Measurements from ENCODE around the gene CEBPB.
"Not testable (repeated sequence)": the region's sequence is repeated elsewhere in the genome, so short reads cannot be mapped to it uniquely, and the experiment has no call there.

CEBPB gene

GRCh38 chr20:50172347-50173013 lies 18.1 kb upstream of the CEBPB start:
- H3K9me3 ChIP-seq (ENCODE audit: control insufficient read depth in 2 of 2, low read length in 2 of 2): no peaks in the 10 kb centered on the region

GRCh38 chr20:50174456-50174855 lies 16.2 kb upstream of the CEBPB start:
- Histone ChIP-seq H3K4me1 (ENCODE audit: control insufficient read depth, insufficient read depth, low read length) (peaks cover 20% of the 10 kb centered on the region), H3K27me3 (ENCODE audit: control insufficient read depth in 1 of 2, insufficient read depth in 2 of 2, low read length in 2 of 2) (no peaks in the 10 kb centered on the region), H3K27ac (ENCODE audit: low read length) (no peak overlapping the region), H3K36me3 (ENCODE audit: control insufficient read depth in 2 of 2, insufficient read depth in 2 of 2, low read length in 2 of 2) (no peaks in the 10 kb centered on the region), H3K4me3 (ENCODE audit: low read length in 2 of 2) (no peak overlapping the region), H3K9ac (ENCODE audit: low read length in 2 of 2) (no peak overlapping the region), H3K9me3 (ENCODE audit: control insufficient read depth in 2 of 2, low read length in 2 of 2) (no peaks in the 10 kb centered on the region)

More at GRCh38 chr20:50172347-50173013, 18.1 kb upstream of the CEBPB start:
- Histone ChIP-seq H3K27me3 (ENCODE audit: control insufficient read depth in 1 of 2, insufficient read depth in 2 of 2, low read length in 2 of 2) (no peaks in the 10 kb centered on the region), H3K36me3 (ENCODE audit: control insufficient read depth in 2 of 2, insufficient read depth in 2 of 2, low read length in 2 of 2) (no peaks in the 10 kb centered on the region), H3K27ac (ENCODE audit: low read length) (peak overlapping the region; percentile 94), H3K4me3 (ENCODE audit: low read length in 2 of 2) (peak overlapping the region; percentile 78 to 91), H3K9ac (ENCODE audit: low read length in 2 of 2) (peak overlapping the region; percentile 91 to 95), H3K4me1 (ENCODE audit: control insufficient read depth, insufficient read depth, low read length) (peaks cover 24% of the 10 kb centered on the region)

- H3K9me3 ChIP-seq (ENCODE audit: control insufficient read depth in 2 of 2, low read length in 2 of 2): no peaks in the 10 kb centered on the region
- H3K27me3 ChIP-seq (ENCODE audit: control insufficient read depth in 1 of 2, insufficient read depth in 2 of 2, low read length in 2 of 2): no peaks in the 10 kb centered on the region
- no peak overlapping the region for H3K9ac ChIP-seq (ENCODE audit: low read length in 2 of 2)
- no peak overlapping the region for H3K27ac ChIP-seq (ENCODE audit: low read length)
- no peaks in the 10 kb centered on the region for H3K36me3 ChIP-seq (ENCODE audit: control insufficient read depth in 2 of 2, insufficient read depth in 2 of 2, low read length in 2 of 2)
- H3K4me1 ChIP-seq (ENCODE audit: control insufficient read depth, insufficient read depth, low read length): peaks cover 20% of the 10 kb centered on the region
- H3K4me3 ChIP-seq (ENCODE audit: low read length in 2 of 2): no peak overlapping the region
These were observed 14.4 kb upstream of the CEBPB start for GRCh38 chr20:50175938-50176933.

- not testable (repeated sequence) for H3K36me3 ChIP-seq (ENCODE audit: control insufficient read depth in 2 of 2, insufficient read depth in 2 of 2, low read length in 2 of 2); H3K9ac ChIP-seq (ENCODE audit: low read length in 2 of 2); H3K4me1 ChIP-seq (ENCODE audit: control insufficient read depth, insufficient read depth, low read length)
These were observed 12.0 kb upstream of the CEBPB start for GRCh38 chr20:50178672-50179071.

GRCh38 chr20:50181344-50181743 lies 9.3 kb upstream of the CEBPB start:
- no peaks in the 10 kb centered on the region for H3K36me3 ChIP-seq (ENCODE audit: control insufficient read depth in 2 of 2, insufficient read depth in 2 of 2, low read length in 2 of 2)
- H3K27me3 ChIP-seq (ENCODE audit: control insufficient read depth in 1 of 2, insufficient read depth in 2 of 2, low read length in 2 of 2): no peaks in the 10 kb centered on the region
- no peak overlapping the region for H3K9ac ChIP-seq (ENCODE audit: low read length in 2 of 2)
- H3K4me3 ChIP-seq (ENCODE audit: low read length in 2 of 2): no peak overlapping the region
- H3K4me1 ChIP-seq (ENCODE audit: control insufficient read depth, insufficient read depth, low read length): peaks cover 4% of the 10 kb centered on the region
- no peaks in the 10 kb centered on the region for H3K9me3 ChIP-seq (ENCODE audit: control insufficient read depth in 2 of 2, low read length in 2 of 2)
- H3K27ac ChIP-seq (ENCODE audit: low read length): no peak overlapping the region

More at GRCh38 chr20:50178672-50179071, 12.0 kb upstream of the CEBPB start:
- H3K27me3 ChIP-seq (ENCODE audit: control insufficient read depth in 1 of 2, insufficient read depth in 2 of 2, low read length in 2 of 2); H3K4me3 ChIP-seq (ENCODE audit: low read length in 2 of 2); H3K9me3 ChIP-seq (ENCODE audit: control insufficient read depth in 2 of 2, low read length in 2 of 2); H3K27ac ChIP-seq (ENCODE audit: low read length): not testable (repeated sequence)

GRCh38 chr20:50182346-50182745 lies 8.3 kb upstream of the CEBPB start:
- H3K4me1 ChIP-seq (ENCODE audit: control insufficient read depth, insufficient read depth, low read length): peaks cover 6% of the 10 kb centered on the region
- no peak overlapping the region for H3K9ac ChIP-seq (ENCODE audit: low read length in 2 of 2)
- H3K27me3 ChIP-seq (ENCODE audit: control insufficient read depth in 1 of 2, insufficient read depth in 2 of 2, low read length in 2 of 2): no peaks in the 10 kb centered on the region

GRCh38 chr20:50185426-50185825 lies 5.2 kb upstream of the CEBPB start:
- H3K9me3 ChIP-seq (ENCODE audit: control insufficient read depth in 2 of 2, low read length in 2 of 2): no peaks in the 10 kb centered on the region
- H3K4me3 ChIP-seq (ENCODE audit: low read length in 2 of 2): no peak overlapping the region
- peaks cover 9% of the 10 kb centered on the region for H3K4me1 ChIP-seq (ENCODE audit: control insufficient read depth, insufficient read depth, low read length)
- H3K9ac ChIP-seq (ENCODE audit: low read length in 2 of 2): no peak overlapping the region
- no peaks in the 10 kb centered on the region for H3K27me3 ChIP-seq (ENCODE audit: control insufficient read depth in 1 of 2, insufficient read depth in 2 of 2, low read length in 2 of 2)
- no peak overlapping the region for H3K27ac ChIP-seq (ENCODE audit: low read length)
- no peaks in the 10 kb centered on the region for H3K36me3 ChIP-seq (ENCODE audit: control insufficient read depth in 2 of 2, insufficient read depth in 2 of 2, low read length in 2 of 2)

More at GRCh38 chr20:50182346-50182745, 8.3 kb upstream of the CEBPB start:
- Histone ChIP-seq H3K4me3 (ENCODE audit: low read length in 2 of 2) (no peak overlapping the region), H3K36me3 (ENCODE audit: control insufficient read depth in 2 of 2, insufficient read depth in 2 of 2, low read length in 2 of 2) (no peaks in the 10 kb centered on the region), H3K27ac (ENCODE audit: low read length) (no peak overlapping the region), H3K9me3 (ENCODE audit: control insufficient read depth in 2 of 2, low read length in 2 of 2) (no peaks in the 10 kb centered on the region)

- no peaks in the 10 kb centered on the region for H3K27me3 ChIP-seq (ENCODE audit: control insufficient read depth in 1 of 2, insufficient read depth in 2 of 2, low read length in 2 of 2)
- H3K36me3 ChIP-seq (ENCODE audit: control insufficient read depth in 2 of 2, insufficient read depth in 2 of 2, low read length in 2 of 2): no peaks in the 10 kb centered on the region
- no peaks in the 10 kb centered on the region for H3K9me3 ChIP-seq (ENCODE audit: control insufficient read depth in 2 of 2, low read length in 2 of 2)
- peaks cover 9% of the 10 kb centered on the region for H3K4me1 ChIP-seq (ENCODE audit: control insufficient read depth, insufficient read depth, low read length)
- no peak overlapping the region for H3K4me3 ChIP-seq (ENCODE audit: low read length in 2 of 2)
- no peak overlapping the region for H3K9ac ChIP-seq (ENCODE audit: low read length in 2 of 2)
- H3K27ac ChIP-seq (ENCODE audit: low read length): no peak overlapping the region
These were observed 4.3 kb upstream of the CEBPB start for GRCh38 chr20:50186151-50186885.

- no peak overlapping the region for H3K4me3 ChIP-seq (ENCODE audit: low read length in 2 of 2)
- H3K4me1 ChIP-seq (ENCODE audit: control insufficient read depth, insufficient read depth, low read length): peaks cover 9% of the 10 kb centered on the region
- no peak overlapping the region for H3K27ac ChIP-seq (ENCODE audit: low read length)
- H3K9me3 ChIP-seq (ENCODE audit: control insufficient read depth in 2 of 2, low read length in 2 of 2): no peaks in the 10 kb centered on the region
- H3K27me3 ChIP-seq (ENCODE audit: control insufficient read depth in 1 of 2, insufficient read depth in 2 of 2, low read length in 2 of 2): no peaks in the 10 kb centered on the region
- no peak overlapping the region for H3K9ac ChIP-seq (ENCODE audit: low read length in 2 of 2)
- H3K36me3 ChIP-seq (ENCODE audit: control insufficient read depth in 2 of 2, insufficient read depth in 2 of 2, low read length in 2 of 2): no peaks in the 10 kb centered on the region
These were observed 3.6 kb upstream of the CEBPB start for GRCh38 chr20:50186987-50187402.

GRCh38 chr20:50187403-50188051 lies 3.1 kb upstream of the CEBPB start:
- H3K27ac ChIP-seq (ENCODE audit: low read length): no peak overlapping the region
- H3K4me1 ChIP-seq (ENCODE audit: control insufficient read depth, insufficient read depth, low read length): peaks cover 9% of the 10 kb centered on the region
- no peak overlapping the region for H3K4me3 ChIP-seq (ENCODE audit: low read length in 2 of 2)
- H3K27me3 ChIP-seq (ENCODE audit: control insufficient read depth in 1 of 2, insufficient read depth in 2 of 2, low read length in 2 of 2): no peaks in the 10 kb centered on the region
- no peak overlapping the region for H3K9ac ChIP-seq (ENCODE audit: low read length in 2 of 2)
- H3K9me3 ChIP-seq (ENCODE audit: control insufficient read depth in 2 of 2, low read length in 2 of 2): no peaks in the 10 kb centered on the region
- H3K36me3 ChIP-seq (ENCODE audit: control insufficient read depth in 2 of 2, insufficient read depth in 2 of 2, low read length in 2 of 2): no peaks in the 10 kb centered on the region
